NCI-H187 treated with DMSO at 0.1 percent for 48 hours (cell line): ENCODE data around the gene FGF22.

Experiments
- DNase-seq: peaks from one replicate; lab custom pipeline; 2025; lab: John Stamatoyannopoulos, UW

FGF22 gene

DNA sequence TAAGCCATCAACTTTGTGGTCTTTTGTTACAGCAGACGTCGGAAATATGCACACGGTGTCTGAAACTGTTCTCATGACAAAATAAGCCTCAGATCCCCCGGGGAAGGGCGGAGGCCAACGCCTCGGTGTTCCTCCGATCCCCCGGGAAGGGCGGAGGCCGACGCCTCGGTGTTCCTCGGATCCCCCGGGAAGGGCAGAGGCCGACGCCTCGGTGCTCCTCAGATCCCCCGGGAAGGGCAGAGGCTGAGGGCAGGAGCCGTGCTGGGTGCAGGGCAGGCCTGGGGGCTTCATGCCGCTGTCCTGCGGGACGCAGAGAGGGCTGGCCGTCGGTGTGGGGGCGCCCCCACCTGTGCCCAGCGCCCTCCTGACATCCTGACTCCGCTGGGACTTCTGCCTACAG is 4.7 kb downstream of the FGF22 start:
- DNase-seq, result no peak

DNA sequence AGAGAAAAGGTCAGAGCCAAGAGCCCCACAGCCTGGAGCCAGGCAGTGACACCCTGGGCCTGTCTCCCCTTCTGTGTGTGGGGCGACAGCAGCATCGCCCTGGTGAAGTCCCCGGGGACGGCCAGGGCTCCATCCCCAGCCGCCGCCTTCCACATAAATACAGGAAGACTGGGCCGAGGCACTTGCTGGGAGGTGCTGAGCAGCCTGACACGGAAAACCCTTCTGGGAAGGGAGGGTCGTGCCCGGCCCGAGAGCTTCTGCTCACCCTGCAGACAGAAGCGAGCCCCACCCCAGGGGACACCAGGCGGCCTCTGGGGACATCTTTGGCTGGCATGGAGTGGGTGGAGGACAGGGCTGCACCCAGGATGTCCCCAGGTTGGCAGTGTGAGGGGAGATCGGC is 5.1 kb downstream of the FGF22 start:
- no peak for DNase-seq

- no peak for DNase-seq
Observed at GRCh38 chr19:645912-646778, 6.5 kb downstream of the FGF22 start.

GRCh38 chr19:646779-647565 is 7.3 kb downstream of the FGF22 start:
- DNase-seq, result no peak

DNA sequence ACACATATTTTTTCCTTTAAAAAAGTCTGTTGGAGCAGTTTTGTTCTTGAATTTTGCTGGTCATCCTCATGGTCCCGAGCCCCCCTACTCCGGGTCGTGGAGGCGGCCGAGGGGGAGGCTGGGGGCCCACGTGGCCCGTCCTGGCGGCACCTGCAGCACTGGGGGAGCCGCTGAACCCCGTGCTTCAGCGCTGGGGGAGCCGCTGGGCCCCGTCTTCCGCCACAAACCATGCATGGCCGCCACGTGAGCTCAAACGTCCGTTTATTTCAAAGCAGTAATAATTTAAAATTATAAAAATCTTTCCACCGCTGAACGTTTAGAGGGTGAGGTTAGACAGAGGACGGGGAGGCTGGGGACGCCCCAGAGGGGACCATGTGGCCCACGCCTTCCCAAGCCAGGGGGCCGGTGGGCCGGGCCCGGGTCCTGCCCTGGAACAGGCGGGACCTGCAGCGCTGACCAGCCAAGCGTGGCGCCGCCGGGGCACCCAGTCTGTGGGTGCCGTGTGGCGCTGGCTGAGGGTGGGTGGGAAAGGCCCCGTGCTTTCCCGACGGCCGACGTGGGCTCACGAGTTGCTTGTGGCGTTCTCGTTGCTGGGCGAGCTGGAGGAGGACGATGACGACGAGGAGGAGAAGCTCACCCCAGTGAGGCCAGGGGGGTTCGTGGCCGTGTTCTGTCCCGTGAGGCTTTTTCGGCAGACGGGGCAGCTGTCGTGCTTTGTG is 8.0 kb downstream of the FGF22 start:
- no peak for DNase-seq

DNA sequence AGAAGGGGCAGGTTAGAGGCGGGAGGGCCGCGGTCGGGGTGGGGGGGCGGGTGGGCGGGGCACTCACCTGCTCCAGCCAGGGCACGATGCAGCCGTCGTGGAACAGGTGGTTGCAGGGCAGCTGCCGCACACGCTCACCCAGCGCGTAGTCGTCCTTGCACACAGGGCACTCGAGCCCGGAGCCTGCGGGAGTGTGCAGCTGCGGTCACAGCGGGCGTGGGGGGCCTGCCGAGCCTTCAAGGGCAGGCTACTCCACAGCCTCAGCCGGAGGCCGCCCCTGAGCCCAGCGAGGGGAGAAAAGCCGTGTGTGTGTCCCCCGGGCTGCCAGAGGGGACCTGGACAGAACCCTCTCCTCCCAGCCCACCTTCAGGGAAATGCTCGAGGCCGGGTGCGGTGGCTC is 8.6 kb downstream of the FGF22 start:
- no peak for DNase-seq

DNA sequence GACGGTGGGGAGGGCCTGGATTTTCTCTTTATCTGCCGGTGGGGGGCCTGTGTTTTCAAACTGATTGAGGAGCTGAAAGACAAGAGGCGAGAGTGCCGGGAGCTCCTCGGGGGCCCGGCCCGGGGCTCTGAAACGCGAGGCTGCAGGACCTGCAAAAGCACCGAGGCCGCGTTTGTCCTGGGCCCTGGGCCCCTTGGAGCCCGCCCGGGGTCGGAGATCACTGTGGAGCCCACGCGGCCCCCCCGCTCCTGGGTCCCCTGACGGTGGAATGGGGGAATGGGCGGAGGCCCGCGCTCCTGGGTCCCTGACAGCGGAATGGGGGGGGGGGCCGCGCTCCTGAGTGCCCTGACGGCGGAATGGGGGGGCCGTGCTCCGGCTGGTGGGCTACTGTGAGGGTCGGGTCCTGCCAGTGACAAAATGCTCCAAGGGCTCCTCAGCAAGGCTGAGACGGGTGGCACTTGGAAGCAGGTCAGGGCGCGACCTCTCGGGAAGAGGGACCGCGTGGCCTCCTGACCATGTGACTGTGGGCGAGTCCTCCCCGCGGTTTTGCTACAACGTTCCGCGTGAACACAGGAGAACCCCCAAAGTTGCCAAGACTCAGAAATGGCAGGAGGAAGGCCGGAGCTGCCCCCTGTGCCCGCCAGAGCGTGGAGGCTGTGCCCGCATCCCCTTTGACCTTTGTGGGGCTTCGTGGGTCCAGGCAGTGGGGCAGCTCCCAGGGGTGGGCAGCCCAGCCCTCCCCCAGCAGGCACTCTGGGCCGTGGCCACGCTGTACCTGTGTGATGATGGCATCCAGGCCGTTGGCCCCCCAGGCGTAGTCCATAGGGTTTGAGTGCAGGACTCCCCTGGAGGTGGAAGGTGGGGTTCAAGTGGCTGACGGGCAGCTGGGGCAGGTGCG is 9.5 kb downstream of the FGF22 start:
- DNase-seq, result no peak

DNA sequence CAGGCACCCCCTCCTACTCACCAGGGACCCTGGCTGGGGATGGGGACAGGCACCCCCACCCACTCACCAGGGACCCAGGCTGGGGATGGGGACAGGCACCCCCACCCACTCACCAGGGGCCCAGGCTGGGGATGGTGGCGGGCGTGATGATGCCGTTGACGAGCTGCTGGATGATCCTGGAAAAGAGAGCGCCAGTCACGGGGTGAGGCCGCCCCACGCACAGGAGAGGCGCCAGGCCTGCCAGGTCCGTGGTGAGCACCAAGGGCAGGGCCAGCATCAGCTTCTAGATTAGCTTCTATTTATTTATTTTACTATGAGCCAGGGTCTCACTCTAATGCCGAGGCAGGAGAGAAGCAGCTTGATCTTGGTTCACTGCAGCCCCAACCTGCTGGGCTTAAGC is 10.4 kb downstream of the FGF22 start:
- no peak for DNase-seq

GRCh38 chr19:651114-651818 is 11.6 kb downstream of the FGF22 start:
- no peak for DNase-seq

- DNase-seq, result no peak
Observed at GRCh38 chr19:651991-652390, 12.3 kb downstream of the FGF22 start.

- DNase-seq, result no peak
Observed at GRCh38 chr19:652467-653389, 13.0 kb downstream of the FGF22 start.

- DNase-seq, result no peak
Observed at GRCh38 chr19:653425-653824, 13.7 kb downstream of the FGF22 start.

DNA sequence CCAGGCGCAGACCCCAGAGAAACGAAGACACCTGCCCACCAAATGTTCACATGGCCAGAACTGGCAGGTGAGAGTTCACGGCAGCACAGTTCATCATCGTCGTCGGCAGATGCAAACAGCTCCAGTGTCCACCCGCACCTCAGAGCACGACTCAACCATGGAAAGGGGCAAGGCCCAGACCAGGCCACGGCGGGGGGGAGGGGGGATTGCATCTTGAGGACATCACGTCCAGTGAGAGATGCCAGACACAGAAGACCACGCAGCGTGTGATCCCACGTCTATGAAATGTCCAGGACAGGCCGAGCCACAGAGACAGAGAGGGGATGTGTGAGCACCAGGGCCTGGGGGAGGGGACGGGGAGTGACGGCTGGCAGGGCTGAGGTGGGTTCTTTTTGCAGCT is 16.0 kb downstream of the FGF22 start:
- no peak for DNase-seq

DNA sequence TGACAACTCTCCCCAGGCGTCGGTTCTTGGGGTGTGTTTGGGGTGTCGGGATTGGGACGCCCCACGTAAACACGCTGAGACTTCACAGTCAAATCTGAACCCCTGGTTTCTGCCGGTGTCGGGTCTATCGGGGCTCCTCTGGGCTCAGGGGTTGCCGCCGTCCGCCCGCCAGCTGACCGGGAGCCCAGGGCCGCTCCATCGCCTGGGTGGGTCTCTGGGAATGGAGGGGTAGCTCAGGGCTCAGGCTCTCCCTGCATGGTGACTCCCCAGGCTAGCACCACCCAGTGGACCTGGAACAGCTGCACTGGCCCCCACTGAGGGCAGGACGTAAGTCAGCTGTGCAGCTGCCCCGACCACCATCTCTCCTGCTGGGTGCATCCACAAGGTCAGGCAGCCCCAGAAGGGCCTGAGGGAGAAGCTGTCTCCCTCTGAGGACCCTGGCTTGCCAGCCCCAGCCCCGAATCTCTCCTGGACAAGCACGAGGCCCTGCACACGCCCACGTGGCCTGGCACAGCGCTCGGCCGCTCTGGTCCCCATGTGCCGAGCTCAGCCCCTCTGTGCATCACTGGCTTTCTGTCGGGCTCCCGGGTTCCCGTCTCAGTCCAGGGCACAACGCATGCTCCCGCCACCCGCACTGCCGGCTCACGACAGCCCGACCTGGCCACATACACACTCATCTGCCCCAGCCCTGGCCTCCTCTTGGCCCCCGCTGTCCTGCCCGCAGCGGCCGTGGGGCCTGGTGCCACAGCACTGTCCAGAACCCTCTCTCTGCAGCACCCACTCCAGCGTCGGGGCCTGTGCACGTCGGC is 17.3 kb downstream of the FGF22 start:
- no peak for DNase-seq

DNA sequence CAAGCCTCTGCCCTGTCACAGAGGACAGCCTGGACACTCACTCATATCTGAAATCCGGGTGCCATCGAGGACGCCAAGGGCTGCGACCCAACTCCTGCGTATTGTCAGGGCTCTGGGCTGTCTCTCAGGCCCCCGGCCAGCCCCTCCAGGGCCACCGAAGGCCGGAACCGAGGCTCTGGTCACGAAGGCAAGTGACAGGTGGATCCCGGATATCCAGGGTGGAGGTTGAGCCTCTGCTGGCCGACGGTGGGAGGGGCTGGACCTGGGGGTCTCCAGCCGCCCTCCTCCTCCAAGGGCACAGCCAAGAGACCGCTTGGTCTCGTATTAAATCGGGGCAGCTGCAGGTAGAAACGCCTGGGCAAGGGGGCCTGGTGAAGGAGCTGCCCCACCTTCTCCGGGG is 17.9 kb downstream of the FGF22 start:
- no peak for DNase-seq

DNA sequence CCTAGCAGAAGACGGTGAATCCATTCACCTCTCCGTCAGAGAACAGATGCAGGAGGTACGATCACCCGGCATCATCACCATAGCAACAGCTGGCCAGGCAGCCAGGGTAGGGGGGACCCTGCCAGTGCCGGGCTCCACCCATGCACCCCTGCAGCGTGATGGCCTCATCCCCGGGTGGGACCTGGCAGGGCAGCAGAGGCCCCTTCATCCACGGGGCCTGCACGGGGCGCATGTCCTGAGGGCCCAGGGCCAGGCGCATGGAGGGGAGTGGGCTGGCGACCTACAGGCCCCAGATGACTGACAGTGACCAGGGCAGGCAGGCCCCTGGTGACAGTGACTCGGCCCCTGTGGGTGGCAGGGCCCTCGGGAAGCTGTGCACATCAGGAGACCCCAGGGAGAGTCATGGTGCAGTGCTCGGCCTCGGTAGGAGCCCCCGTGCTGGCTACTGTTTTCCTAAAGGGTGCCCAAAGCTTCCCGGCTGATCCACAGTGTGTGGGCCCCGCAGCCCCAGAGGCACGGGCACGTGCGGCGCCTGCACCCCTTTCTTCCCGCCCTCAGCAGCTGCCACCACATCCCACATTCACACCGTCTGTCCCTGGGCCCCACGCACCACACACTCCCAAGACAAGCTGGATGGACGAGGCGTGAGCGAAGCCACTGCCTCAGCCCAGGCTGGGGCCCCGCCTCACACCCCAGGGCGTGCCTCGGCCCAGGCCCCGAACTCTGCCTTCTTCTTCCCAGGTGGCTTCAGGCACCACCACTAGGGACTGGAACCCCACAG is 18.6 kb downstream of the FGF22 start:
- no peak for DNase-seq

DNA sequence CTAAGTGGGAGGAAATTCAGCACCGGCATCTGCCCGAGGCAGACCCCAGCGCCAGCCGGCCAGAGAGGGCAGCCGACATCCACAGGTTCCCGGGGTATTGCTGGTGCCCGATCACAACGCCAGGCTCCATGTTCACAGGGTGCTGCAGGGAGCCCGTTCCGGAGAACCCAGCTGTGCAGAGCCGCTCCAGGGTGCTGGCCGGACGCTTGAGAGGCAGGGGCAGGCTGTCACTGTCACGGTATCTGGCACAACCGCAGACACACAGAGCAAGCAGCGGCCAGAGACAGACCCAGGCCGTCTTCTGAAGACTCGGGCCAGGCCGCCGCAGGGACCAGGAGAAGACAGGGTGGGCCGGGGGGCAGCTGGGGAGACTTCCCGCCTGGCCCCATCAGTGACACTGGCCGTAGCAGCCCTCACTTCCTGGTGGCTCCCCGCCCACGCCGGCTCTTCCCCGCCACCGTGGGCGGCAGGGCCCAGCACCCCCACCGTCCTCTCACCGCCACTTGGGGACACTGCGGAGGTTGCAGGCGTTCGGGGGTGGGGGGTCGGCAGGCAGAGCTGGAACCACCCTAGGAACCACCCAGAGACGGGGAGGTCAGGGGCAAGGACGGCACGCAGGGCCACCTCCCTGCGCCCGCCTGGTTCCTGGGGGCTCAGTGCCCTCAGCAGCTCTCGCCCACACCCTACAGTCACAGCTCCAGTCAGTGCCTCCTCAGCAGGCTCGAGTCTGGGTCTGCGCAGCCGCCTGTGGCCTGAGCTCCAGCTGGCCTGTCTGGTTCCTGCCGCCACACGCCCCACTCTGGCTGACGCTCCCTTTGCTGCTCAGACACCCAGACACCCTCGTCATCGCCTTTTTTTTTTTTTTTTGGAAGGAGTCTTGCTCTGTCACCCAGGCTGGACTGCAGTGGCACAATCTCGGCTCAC is 19.5 kb downstream of the FGF22 start:
- no peak for DNase-seq
